Measurements from ENCODE around the gene CD6.

GRCh38 chr11:60927061-60927592 is 44.4 kb upstream of the CD6 start:
- TF ChIP-seq POLR2A (IDR thresholded peaks at IDR 0.05; ENCODE audit: low read depth, low read length) (no peak), POLR2AphosphoS5 (IDR thresholded peaks at IDR 0.05; ENCODE audit: low read depth, low read length) (no peak), TAF1 (IDR thresholded peaks at IDR 0.05; ENCODE audit: low read depth, low read length) (no peak)
